Kidney epithelial cell (primary cell): ENCODE results near the gene SIM2. TPM values are rescaled to one million over a fixed set of nuclear protein-coding genes. Genes with fewer than 3 reads are reported as not detected.

Experiments
- DNase-seq: peaks from one replicate; pipeline ENCODE4 v3.0.0-alpha.2; 2010; ENCODE audit warnings: low read depth
- H3K27me3 ChIP-seq: 2 replicates; pipeline ENCODE4 v1.6.0; 2011; ENCODE audit warnings: low read length; ENCODE audit not compliant: control insufficient read depth, insufficient read depth
- H3K36me3 ChIP-seq: 2 replicates; pipeline ENCODE4 v1.5.1; 2011; ENCODE audit warnings: low read length; ENCODE audit not compliant: control insufficient read depth, insufficient read depth
- H3K4me3 ChIP-seq: 2 replicates; pipeline ENCODE4 v1.5.1; 2011; ENCODE audit warnings: low read depth, mild to moderate bottlenecking, control low read depth, low read length
- CTCF ChIP-seq: IDR thresholded peaks from 2 replicates; pipeline ENCODE4 v1.5.1; 2011; ENCODE audit warnings: mild to moderate bottlenecking, moderate library complexity, low read length, control low read depth, inconsistent platforms; ENCODE audit not compliant: insufficient read depth, poor library complexity, severe bottlenecking
- total RNA-seq: library from RNA; depleted of rRNA; stranded (reverse); fragments of >200 nt; gene quantifications from 2 replicates; pipeline ENCODE4 v1.2.3, GENCODE V29; 2015

Gene SIM2
- total RNA-seq, 1 donor from 2014 or later, result 9.5 TPM

GRCh38 chr21:36678538-36678937, 20.4 kb upstream of the SIM2 start:
- Histone ChIP-seq H3K36me3 (no peaks in the 10 kb centered on the region), H3K4me3 (no peak overlapping the region), H3K27me3 (peaks cover 3% of the 10 kb centered on the region)
- TF ChIP-seq CTCF, result no peak
- no peak for DNase-seq

GRCh38 chr21:36681117-36681631, 17.7 kb upstream of the SIM2 start:
- no peak for DNase-seq
- H3K27me3 ChIP-seq, result peaks cover 5% of the 10 kb centered on the region
- no peaks in the 10 kb centered on the region for H3K36me3 ChIP-seq
- TF ChIP-seq CTCF, result no peak
- no peak overlapping the region for H3K4me3 ChIP-seq

GRCh38 chr21:36684957-36685714, 13.8 kb upstream of the SIM2 start:
- Histone ChIP-seq H3K36me3 (no peaks in the 10 kb centered on the region), H3K27me3 (peaks cover 17% of the 10 kb centered on the region), H3K4me3 (no peak overlapping the region)
- no peak for DNase-seq
- no peak for TF ChIP-seq CTCF

GRCh38 chr21:36686955-36687354, 12.0 kb upstream of the SIM2 start:
- no peak for DNase-seq
- Histone ChIP-seq H3K4me3 (no peak overlapping the region), H3K27me3 (peaks cover 26% of the 10 kb centered on the region), H3K36me3 (no peaks in the 10 kb centered on the region)
- TF ChIP-seq CTCF, result no peak

- Histone ChIP-seq H3K27me3 (peaks cover 40% of the 10 kb centered on the region), H3K4me3 (no peak overlapping the region), H3K36me3 (no peaks in the 10 kb centered on the region)
- no peak for TF ChIP-seq CTCF
- no peak for DNase-seq
Observed at GRCh38 chr21:36688324-36688723, 10.6 kb upstream of the SIM2 start.

- Histone ChIP-seq H3K36me3 (no peaks in the 10 kb centered on the region), H3K4me3 (no peak overlapping the region), H3K27me3 (peaks cover 50% of the 10 kb centered on the region)
- no peak for TF ChIP-seq CTCF
- DNase-seq, result no peak
Observed at GRCh38 chr21:36689324-36689723, 9.6 kb upstream of the SIM2 start.
